NOMO-1 treated with DMSO at 0.1 percent for 48 hours (cell line): ENCODE measurements around the gene KLLN.
A peak's percentile ranks its signal among the peaks of the same experiment; 100 is the strongest.
"Not testable (repeated sequence)": the region's sequence is repeated elsewhere in the genome, so short reads cannot be mapped to it uniquely, and the experiment has no call there.

Experiments used
- DNase-seq: peaks from one replicate; lab custom pipeline; 2025; ENCODE audit not compliant: unreplicated experiment; lab: John Stamatoyannopoulos, UW

Gene KLLN

DNA sequence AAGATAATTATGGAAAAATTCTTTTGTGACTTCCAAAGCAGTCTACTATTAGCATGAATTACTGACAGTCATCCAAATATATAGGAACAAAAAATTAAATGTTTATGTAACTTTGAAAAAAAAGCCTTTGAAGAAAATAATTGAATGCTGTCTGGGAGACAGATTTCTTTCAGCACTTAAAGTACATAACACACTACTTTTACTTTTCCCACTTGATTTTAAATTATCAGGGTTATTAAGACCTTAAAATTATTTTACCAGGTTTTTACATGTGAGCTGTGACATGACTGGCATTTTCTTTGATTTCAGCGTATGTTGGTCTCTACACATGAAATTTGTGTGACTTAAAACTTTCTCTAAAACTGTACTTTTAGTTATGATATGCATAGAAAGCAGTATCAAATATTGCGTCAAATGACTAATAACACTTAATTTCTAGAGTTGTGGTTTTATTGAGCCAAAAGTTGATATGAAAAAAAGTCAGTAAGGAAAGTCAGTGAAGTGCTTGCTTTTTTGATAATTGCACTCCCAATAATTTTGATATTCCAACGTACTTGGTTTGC is 3.2 kb upstream of the KLLN start:
- no peak for DNase-seq

DNA sequence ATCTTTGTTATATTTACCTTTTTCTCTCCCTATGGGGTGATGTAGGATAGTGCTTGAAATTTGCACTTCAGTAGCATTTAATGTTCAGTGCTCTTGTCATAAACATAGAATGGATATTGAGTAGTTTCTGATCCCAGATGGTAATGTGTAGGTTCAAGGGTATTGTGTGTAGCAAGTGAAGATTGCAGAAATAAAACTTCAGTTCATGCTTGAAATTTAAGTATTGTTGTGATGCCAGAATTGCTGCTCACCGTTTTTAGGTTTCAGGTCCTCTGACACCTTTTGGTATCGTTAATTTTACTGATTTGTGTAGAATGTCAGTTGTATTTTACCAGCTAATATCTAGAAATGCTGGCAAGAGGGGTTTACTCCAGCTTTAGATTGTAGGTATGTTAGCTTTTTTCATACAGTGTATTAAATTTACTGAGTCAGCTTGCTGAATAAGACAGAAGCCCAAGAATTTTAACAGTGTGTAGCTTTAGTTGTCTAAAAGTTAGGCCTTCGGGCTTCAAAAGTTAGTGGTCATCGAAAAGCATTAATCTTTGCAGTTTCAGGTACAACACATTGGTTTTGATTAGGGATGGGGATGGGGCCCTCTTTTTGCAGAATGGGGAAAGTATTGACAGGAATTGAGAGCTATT is 2.0 kb upstream of the KLLN start:
- no peak for DNase-seq

DNA sequence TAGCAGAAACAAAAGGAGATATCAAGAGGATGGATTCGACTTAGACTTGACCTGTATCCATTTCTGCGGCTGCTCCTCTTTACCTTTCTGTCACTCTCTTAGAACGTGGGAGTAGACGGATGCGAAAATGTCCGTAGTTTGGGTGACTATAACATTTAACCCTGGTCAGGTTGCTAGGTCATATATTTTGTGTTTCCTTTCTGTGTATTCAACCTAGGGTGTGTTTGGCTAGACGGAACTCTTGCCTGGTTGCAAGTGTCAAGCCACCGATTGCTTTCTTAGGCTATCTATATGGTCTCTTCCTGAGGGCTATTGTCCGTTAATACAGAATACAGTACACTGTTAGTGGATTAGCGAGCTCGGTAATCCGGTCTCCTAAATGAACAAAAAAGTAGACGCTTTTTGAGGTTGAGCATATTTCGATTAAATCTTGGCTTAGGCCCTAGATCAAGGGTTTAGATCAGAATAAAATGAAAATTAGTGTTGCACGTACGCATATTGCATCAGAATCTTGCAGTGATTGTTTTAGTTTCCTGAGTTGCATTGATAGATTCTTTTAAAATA is 1.2 kb upstream of the KLLN start:
- DNase-seq, result no peak

DNA sequence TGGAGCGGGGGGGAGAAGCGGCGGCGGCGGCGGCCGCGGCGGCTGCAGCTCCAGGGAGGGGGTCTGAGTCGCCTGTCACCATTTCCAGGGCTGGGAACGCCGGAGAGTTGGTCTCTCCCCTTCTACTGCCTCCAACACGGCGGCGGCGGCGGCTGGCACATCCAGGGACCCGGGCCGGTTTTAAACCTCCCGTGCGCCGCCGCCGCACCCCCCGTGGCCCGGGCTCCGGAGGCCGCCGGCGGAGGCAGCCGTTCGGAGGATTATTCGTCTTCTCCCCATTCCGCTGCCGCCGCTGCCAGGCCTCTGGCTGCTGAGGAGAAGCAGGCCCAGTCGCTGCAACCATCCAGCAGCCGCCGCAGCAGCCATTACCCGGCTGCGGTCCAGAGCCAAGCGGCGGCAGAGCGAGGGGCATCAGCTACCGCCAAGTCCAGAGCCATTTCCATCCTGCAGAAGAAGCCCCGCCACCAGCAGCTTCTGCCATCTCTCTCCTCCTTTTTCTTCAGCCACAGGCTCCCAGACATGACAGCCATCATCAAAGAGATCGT is 690 bp upstream of the KLLN start:
- not testable (repeated sequence) for DNase-seq

DNA sequence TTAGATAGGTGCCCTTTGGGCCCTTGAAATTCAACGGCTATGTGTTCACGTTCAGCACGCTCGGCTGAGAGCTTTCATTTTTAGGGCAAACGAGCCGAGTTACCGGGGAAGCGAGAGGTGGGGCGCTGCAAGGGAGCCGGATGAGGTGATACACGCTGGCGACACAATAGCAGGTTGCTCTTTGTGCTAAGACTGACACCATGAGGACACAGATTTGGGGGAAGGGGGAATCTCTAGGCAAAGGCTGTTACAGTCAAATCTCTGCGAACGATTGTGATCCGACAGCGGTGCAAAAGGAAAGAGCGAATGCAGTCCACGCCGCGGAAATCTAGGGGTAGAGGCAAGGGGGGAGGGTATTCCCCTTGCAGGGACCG is 667 bp downstream of the KLLN start:
- DNase-seq, result peak; percentile 60

DNA sequence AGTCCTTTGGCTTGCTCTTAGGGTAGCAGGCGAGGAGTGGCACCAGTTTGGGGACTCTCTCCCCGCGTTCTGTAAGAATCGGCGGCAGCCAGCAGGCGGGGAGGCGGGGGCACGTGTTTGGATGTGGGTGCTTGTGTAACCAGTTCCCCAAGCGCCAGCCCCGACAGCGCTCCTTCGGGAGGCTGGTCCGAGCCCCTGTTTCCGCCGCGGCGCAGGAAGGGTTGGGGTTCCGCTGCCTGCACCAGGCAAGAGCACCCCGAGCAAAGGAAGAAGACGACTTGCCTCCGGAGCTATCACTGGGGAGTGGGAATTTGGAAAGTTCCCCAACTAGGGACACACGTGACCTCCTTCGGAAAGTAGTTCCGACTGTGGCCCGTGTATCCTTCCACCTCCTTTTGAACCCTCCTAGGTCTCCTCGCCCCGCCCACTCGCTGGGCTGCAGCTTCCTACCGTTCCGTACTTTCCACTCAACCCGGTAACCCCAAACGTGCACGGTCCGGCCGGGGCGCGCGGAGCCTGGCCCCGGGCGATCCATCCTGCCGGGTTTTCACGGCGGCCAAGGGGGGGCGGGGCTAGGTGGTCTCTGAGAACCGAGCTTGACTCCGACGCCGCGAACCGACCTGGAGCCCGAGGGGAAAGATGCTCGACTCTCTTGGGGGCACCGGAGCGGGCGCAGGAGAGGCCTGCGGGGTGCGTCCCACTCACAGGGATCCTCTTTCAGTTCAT is 1.2 kb downstream of the KLLN start:
- peak; percentile 99 for DNase-seq

DNA sequence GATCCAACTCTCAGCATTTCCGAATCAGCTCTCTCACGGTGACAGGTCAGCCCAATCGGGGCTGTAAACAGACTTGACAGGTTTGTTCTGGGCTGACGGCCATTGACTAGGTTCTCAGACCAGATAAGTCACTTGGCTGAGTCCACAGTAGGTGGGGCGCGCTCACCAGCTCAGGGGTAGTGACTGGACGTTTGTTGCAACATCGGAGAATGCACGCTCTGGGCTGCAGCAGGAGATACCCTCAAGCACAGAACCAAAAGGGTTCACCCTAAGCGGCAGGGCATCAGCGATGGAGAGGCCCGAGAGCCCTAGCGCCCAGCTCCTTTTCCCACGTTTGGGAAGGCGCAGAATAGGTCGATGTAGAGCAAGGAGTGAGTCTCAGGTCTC is 1.8 kb downstream of the KLLN start:
- peak; percentile 90 for DNase-seq

DNA sequence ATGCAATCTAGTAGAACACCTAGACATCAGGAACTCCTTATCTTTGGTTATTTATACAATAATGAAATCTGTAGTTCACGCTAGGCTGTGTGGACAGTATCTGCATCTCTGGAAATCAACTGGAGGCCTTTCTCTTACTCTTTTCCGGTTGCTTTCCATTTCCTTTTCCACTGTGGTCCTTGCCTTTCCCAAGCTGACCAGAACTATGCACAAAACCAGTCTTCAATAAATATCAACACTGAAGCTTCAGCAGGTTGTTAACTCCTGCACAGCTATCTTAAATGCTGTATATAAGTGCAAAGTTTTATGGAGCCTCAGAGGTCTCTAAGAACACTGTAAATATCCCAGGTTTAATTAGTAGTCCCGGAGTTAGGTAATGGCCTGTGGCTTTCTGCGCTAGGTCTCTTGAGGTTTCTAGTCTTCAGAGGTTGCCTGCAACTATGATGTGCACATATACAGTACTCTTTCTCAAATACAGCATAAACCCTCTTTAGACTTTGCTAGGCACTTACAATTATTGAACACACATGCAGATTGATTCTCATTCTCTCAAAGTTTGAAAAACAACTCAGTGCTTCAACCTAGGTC is 2.4 kb downstream of the KLLN start:
- DNase-seq, result peak; percentile 73

DNA sequence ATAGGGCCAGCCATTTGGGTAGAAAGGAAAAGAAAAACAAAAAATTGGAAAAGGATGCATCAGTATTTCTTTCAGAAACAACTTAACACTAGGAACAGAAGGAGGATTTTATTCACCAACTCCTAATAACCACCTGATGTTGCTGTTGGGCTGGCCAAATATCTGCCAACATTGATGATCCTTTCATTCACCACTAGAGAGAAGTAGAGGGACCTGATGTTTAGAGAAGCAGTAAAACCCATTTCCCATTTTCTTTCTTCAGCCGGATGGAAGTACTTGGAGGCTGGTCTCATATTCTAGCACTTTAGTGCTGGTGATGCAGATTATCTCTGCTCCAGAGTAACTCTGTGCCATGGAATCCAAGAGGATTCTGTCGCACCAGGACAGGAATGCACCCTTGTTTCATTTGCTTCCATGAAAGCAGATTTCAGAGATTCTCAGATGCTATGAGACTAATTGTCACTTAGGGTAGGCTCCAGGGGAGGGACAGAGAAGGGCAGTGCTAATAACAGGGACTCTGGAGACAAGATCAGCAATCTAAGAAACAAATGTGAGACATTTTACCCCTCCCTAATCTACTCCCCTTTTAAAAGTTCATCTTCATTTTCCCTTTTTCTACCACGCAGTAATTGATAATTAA is 3.1 kb downstream of the KLLN start:
- DNase-seq, result peak; percentile 86

DNA sequence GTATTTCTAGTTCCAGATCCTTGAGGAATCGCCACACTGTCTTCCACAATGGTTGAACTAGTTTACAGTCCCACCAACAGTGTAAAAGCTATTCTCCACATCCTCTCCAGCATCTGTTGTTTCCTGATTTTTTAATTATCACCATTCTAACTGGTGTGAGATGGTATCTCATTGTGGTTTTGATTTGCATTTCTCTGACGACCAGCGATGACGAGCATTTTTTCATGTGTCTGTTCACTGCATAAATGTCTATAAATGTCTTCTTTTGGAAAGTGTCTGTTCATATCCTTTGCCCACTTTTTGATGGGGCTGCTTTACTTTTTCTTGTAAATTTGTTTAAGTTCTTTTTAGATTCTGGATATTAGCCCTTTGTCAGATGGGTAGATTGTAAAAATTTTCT is 7.7 kb downstream of the KLLN start:
- DNase-seq, result not testable (repeated sequence)

DNA sequence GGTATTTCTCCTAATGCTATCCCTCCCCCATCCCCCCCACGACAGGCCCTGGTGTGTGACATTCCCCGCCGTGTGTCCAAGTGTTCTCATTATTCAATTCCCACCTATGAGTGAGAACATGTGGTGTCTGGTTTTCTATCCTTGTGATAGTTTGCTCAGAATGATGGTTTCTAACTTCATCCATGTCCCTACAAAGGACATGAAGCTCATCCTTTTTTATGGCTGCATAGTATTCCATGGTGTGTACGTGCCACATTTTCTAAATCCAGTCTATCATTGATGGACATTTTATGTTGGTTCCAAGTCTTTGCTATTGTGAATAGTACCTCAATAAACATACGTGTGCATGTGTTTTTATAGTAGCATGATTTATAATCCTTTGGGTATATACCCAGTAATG is 8.1 kb downstream of the KLLN start:
- DNase-seq, result not testable (repeated sequence)

DNA sequence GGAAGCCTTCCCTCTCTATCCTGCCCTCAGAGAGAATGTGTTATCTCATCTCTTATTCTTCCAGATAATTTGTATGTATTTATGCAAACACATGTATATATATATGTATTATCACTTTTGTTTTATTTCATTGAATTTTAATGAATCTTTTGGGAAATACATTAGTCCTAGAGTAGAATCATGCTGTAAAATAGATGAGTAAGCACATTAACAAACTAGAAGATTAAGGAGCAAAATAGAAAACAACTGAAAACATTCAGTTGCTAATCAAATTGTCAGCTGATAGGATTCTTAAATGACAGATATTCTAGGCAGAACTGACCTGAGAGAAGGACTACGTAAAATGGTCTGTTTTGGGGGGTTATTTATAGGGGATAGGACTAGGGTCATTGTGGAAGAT is 11.2 kb downstream of the KLLN start:
- no peak for DNase-seq

DNA sequence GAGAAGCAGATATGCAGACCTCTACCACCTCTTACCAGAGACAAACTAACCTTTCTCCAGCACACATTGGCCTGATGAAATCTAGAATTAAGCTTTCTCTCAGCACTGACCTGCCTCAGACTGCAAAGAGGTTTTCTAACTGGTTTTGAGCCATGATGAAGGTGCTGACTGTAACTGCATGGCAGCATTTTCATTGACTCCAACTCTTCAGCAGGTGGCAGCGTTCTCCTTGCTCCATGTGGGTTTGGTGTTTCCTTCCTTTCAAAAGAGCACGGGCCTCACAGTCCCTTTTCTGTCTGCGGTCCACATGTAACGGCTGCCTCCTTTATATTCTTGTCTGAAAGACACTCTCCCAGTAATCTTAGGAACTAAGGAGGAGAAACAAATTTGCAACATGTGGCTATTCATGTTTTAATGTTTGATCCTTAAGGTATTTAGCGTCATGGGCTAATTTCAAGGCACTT is 12.6 kb downstream of the KLLN start:
- peak; percentile 74 for DNase-seq

DNA sequence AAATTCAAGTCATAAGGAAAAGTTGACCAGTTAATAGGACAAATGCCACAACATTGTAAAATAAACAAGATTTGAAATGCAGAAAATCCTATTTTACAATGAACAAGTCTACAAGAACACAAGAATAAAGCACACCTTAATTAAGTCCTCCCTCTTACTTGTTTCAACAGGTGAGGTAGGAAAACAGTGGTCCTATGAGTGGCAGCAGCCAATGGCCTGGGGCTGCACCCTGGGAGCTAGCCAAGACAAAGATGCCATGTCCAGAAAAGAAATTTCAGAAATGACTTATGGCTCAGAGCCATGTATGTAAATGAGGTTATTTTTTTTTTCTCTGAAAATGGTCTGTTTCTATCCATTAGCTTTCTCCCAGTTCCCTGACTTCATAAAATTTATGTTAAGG is 14.3 kb downstream of the KLLN start:
- DNase-seq, result no peak

DNA sequence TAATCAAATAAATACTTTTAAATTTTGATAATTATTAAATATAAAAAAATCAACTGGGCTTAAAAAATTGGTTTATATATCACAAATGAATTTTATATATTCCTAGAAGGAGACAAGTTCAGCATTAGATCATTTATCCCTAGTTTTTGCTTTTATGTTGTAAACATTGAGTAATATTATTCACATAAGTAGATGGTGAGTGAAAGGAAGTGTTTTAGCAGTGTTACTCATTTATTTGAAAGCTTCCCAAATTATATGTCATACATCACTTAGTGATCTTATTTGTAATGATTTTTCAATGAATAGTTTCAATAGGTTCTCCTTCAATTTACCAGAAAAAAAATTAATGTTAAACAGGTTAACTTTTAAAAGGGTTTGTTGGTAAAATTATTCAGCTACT is 15.8 kb downstream of the KLLN start:
- DNase-seq, result peak; percentile 16

DNA sequence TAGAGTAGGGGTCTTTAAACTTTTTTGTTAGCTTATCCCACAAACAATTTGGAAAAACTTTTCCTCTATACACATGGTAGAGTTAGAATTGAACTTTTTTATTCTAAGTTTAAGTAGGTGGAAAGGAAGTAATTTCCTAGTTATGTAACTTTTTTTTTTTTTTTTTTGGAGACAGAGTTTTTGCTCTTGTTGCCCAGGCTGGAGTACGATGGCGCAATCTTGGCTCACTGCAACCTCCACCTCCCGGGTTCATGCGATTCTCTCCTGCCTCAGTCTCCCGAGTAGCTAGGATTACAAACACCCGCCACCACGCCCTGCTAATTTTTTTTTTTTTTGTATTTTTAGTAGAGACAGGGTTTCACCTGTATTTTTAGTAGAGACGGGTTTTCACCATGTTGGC is 16.6 kb downstream of the KLLN start:
- not testable (repeated sequence) for DNase-seq

DNA sequence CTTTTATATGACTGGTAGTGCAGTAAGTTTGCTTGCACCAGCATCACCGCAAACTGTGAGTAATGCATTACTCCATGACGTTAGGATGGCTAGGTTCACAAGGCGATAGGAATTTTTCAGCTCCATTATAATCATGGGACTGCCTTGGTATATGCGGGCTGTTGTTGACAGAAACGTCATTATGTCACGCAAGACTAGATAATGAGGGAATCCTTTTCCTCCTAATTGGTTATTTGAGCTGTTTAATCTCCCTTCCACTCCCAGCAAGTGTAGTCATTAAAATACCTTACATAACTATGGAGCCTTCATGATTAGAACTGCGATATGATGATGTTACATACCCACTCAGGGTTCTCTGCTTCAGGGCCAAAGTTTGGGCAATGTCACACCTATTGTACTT is 17.3 kb downstream of the KLLN start:
- no peak for DNase-seq

DNA sequence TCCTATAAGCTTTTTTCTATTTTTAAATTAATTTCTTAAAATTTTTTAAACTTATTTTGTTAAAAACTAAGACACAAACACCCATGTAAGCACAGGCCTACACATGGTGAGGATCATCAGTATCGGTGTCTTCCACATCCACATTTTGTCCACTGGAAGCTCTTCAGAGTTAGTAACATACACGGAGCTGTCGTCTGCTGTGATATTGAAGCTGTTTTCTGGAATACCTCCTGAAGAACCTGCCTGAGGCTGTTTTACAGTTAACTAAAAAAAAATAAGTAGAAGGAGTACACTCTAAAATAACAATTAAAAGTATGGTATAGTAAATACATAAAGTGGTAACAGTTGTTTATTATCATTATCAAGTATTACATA is 17.7 kb downstream of the KLLN start:
- no peak for DNase-seq

DNA sequence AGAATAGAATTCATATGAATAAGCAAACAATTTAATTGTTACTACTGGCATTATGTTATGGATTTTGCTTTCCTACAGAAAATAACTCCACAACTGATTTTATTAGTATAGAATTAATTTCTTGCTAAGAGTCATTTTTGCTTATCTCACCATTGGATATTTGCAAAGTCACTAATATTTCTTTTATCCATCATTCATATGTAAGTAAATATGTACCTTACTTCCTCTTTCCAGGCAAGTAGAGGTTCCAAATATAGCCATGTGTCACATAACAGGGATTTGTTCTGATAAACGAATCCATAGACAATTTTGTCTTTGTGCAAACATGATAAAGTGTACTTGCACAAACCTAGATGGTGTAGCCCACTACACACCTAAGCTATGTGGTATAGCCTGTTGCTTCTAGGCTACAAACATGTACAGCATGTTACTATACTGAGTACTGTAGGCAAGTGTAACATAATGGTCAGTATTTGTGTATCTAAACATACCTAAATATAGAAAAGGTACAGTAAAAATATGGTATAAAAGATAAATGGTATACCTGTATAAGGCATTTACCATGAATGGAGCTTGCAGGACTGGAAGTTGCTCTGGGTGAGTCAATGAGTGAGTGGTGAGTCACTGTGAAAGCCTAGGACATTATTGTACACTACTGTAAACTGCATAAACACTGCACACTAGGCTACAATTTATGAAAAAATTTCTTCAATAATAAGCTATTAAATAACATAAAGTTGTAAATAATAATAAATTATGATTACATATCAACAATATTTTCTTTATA is 18.3 kb downstream of the KLLN start:
- DNase-seq, result peak; percentile 20

DNA sequence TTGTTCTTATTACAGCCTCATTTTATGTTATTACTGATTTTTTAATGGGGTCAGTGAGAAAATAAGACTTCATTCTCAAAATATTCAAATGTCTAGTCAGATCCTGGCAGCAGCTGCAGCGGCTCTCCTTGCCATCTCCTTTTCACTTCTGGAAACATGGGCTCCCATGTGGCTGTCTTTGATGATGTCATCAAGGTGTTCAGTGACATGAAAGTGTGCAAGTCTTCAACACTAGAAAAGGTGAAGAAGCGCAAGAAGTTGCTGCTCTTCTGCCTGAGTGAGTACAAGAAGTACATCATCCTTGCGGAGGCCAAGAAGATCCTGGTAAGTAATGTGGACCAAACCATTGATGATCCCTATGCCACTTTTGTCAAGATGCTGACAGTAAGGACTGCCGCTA is 19.6 kb downstream of the KLLN start:
- no peak for DNase-seq
